Activated CD4-positive, alpha-beta T cell treated with anti-CD3 and anti-CD28 coated beads, Interleukin-10, Interleukin-2, amounts not matched to agents 100 ng/mL and 50 ng/mL, durations not matched to agents 16 hours and 8 hours (primary cell): ENCODE data around the gene SNX9.
"Not testable (repeated sequence)": the region's sequence is repeated elsewhere in the genome, so short reads cannot be mapped to it uniquely, and the experiment has no call there.

Experiments
- DNase-seq: peaks from one replicate; pipeline ENCODE4 v3.0.0-alpha.2; 2020

The SNX9 gene

DNA sequence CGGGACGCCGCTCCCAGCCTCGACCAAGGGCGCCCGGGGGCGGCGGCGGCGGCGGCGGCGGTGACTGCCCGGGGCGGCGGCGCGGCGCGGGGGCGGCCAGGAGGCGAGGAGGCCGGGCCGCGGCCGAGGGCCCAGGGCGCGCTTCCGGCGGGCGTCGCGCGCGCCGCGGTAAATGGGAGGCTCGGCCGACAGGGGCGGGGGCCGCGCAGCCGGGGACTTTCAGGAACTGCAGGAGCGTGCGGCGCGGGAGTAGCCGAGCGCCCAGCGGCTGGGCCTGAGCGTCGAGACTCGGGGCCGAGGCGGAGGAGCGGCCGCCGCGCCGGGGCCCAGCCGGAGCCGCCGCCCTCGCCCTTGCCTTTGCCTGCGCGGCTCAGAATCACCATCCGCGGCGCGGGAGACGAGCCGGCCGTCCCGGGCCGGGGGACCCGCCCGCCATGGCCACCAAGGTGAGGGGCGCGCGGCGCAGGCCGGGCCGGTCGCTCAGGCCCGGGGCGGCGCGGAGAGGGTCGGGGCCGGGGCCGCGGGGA is at the start of gene SNX9:
SNX9 (plus strand) TSS at position 246 of the 527 bp plus-strand sequence; CDS start at position 435, 189 bp downstream.
- DNase-seq = peak; percentile 57

DNA sequence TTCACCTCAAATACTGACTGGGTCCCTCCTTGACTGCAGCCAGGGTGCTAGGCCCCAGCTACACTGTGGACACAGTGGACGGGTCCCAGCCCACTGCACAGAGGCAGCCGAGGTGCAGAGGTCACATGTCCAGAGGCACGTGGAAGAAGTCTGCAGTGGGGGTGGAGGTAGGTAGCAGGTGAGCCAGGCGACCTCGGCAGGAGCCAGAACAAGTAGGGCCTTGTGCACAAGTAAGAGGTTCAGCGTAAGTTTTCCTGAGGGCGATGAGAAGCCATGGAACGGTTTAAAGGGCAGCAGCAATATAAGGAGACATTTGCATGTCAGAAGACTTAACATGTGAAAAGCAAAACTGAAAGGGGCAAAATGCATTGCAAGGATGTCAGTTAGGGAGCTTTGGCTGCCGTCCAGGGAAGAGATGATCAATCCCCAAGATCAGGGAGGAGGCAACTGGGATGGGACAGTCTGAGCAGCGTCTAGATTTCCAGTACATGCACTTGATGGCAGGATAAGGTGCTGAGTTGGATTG is 49.7 kb upstream of the SNX9 start:
- DNase-seq = no peak

- no peak for DNase-seq
Observed at GRCh38 chr6:157774153-157775135, 48.6 kb upstream of the SNX9 start.

- no peak for DNase-seq
Observed at GRCh38 chr6:157775376-157775775, 47.7 kb upstream of the SNX9 start.

GRCh38 chr6:157777344-157777743 is 45.7 kb upstream of the SNX9 start:
- DNase-seq = no peak

GRCh38 chr6:157778719-157779118 is 44.3 kb upstream of the SNX9 start:
- no peak for DNase-seq

GRCh38 chr6:157779705-157780604 is 43.1 kb upstream of the SNX9 start:
- no peak for DNase-seq

DNA sequence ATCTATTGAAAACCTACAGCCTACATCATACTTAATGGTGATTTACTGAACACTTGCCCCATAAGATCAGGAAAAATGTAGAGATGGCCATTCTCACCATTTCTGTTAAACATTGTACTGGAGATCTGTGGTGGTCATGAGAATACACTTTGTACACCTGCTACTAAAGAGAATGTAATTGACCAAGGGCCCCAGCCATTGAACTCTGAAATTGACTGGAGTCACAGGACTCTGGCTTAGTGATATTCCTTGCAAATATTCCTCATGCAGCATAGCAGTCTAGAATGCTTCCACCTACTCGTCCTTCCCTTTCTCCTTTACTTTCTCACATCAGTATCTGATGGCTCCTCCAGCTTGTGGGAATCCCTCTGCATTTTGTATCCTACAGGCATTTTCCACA is 37.4 kb upstream of the SNX9 start:
- DNase-seq = no peak

DNA sequence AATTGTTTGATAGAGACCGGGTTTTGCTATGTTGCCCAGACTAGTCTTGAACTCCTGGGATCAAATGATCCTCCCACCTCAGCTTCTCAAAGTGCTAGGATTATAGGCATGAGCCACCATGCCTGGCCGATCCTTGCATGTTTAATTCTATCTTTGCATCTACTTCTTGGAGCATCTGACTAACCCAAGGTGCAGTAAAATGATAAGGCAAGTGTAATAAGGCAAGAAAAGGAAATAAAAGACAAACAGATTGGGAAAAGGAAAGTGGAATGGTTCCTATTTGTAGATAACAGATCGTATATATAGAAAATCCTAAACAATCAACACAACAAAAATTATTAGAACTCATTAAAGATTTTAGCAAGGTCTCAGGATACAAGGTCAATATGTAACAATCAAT is 36.8 kb upstream of the SNX9 start:
- DNase-seq = no peak

- DNase-seq = no peak
Observed at GRCh38 chr6:157787080-157787479, 36.0 kb upstream of the SNX9 start.

- DNase-seq = no peak
Observed at GRCh38 chr6:157788180-157788579, 34.9 kb upstream of the SNX9 start.

- DNase-seq = no peak
Observed at GRCh38 chr6:157789297-157789696, 33.7 kb upstream of the SNX9 start.

DNA sequence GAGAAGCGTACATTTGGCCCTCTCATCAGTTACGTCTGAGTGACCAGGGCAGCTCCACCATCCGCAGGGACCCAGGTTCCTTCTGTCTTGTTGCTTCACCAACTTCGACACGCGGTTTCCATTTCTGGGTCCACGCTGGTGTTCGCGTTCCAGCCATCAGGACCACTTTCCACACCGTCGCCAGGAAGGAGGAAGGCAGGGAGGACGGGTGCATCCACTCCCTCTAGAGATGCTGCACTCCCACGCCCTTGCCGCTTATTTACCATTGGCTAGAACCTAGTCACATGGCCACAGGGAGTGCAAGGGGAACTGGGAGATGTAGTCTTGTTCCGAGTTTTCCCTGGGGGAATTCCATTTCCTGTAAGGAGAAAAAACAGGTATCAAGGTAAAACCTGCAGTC is 33.2 kb upstream of the SNX9 start:
- no peak for DNase-seq

GRCh38 chr6:157790548-157791160 is 32.4 kb upstream of the SNX9 start:
- DNase-seq = no peak

GRCh38 chr6:157791450-157791849 is 31.6 kb upstream of the SNX9 start:
- no peak for DNase-seq

DNA sequence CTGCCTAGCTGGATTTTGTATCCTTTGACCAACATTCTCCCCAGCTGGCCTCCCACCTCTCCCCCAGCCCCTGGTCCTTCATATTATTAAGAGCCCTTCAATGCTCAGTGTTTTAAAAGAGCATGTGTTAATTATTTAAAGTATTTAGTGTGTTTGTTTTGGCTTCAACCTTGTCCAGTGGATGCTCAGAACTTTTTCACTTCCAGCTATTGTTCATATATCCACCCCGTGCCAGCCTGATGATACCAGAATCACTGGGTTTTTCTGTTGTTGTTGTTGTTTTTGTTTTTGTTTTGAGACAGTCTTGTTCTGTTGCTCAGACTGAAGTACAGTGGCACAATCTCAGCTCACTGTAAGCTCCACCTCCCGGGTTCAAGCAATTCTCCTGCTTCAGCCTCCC is 30.4 kb upstream of the SNX9 start:
- no peak for DNase-seq

DNA sequence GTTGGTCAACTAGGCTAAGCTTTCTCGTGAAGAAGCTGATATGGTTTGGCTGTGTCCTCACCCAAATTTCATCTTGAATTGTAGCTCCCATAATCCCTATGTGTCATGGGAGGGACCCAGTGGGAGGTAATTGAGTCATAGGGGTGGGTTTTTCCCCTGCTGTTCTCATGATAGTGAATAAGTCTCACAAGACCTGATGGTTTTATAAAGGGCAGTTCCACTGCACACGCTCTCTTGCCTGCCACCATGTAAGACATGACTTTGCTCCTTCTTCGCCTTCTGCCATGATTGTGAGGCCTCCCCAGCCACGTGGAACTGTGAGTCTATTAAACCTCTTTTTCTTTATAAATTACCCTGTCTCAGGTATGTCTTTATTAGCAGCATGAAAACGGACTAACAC is 29.0 kb upstream of the SNX9 start:
- DNase-seq = not testable (repeated sequence)

GRCh38 chr6:157795841-157796240 is 27.2 kb upstream of the SNX9 start:
- no peak for DNase-seq

DNA sequence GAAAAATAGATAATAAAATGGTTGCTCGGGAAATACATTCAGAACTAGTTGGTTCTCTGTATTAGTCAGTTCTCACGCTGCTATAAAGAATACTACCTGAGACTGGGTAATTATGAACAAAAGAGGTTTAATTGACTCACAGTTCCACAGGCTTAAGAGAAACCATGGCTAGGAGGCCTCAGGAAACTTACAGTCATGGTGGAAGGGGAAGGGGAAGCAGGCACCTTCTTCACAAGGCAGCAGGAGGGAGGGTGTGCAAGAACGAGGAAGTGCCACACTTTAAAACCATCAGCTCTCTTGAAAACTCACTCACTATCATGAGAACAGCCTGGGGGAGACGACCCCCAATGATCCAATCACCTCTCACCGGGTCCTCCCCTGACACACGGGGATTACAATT is 24.2 kb upstream of the SNX9 start:
- DNase-seq = peak; percentile 38

- not testable (repeated sequence) for DNase-seq
Observed at GRCh38 chr6:157799561-157799960, 23.5 kb upstream of the SNX9 start.

GRCh38 chr6:157800420-157801237 is 22.4 kb upstream of the SNX9 start:
- peak; percentile 83 for DNase-seq
